ENCODE measurements around the gene MRPS27. TPM values are rescaled to one million over a fixed set of nuclear protein-coding genes. Genes with fewer than 3 reads are reported as not detected.

The MRPS27 gene
- total and polyA plus RNA-seq, 2 of the 4 experiments (the other 2 are of a cell fraction): 46.9 to 90.5 TPM

DNA sequence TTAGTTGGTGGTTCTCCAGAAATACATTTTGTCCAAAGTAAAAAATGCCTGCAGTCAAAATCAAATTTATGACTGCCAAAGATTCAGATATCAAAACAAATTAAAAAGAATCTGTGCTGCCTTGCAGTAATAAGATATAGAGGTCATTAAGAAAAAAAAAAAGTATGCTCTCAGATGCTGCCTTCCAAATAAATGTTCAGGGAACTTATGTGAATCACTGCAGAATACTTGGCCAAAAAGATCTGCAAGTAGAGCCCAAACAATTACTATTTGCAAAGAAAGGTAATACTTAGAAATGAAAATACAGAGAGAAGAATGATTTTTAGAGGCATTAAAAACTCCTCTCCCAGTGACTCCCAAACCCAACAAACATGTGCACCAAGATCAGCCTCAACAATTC is 52.4 kb downstream of the MRPS27 start:
- Histone ChIP-seq H2BK20ac (ENCODE audit: low read depth, low read length) (no peak overlapping the region), H3K4me3 (ENCODE audit: insufficient read depth, low read depth, low read length) (no peak overlapping the region), H4K5ac (ENCODE audit: low read depth, low read length) (no peak overlapping the region), H2BK5ac (ENCODE audit: low read depth, low read length, poor library complexity, severe bottlenecking) (no peak overlapping the region), H2BK15ac (ENCODE audit: low read depth, low read length) (no peak overlapping the region), H2AK5ac (ENCODE audit: low read depth, low read length) (no peak overlapping the region), H4K91ac (ENCODE audit: insufficient read depth, low read depth, low read length) (no peak overlapping the region), H3K4me2 (ENCODE audit: low read depth, low read length) (no peak overlapping the region), H3K79me1 (ENCODE audit: low read depth in 1 of 2, low read length in 2 of 2) (peaks cover 28 to 32% of the 10 kb centered on the region in 2 experiments), H3K4me1 (ENCODE audit: control insufficient read depth, insufficient read depth, low read length) (0 out of 2 replicates have a peak, but pooled peaks cover 2% of the 10 kb centered on the region), H3K27ac (ENCODE audit: insufficient read depth, low read length) (no peak overlapping the region), H3K23ac (ENCODE audit: low read depth, low read length) (no peak overlapping the region), H4K20me1 (ENCODE audit: insufficient read depth, low read length) (peaks cover 3% of the 10 kb centered on the region; the same call in 1 of the 2 replicates), H3K4ac (ENCODE audit: low read depth, low read length) (no peak overlapping the region), H3K14ac (replicated peaks; ENCODE audit: low read depth, low read length) (no peak overlapping the region), H2BK120ac (ENCODE audit: low read depth, low read length) (no peak overlapping the region), H3K9ac (ENCODE audit: low read depth, low read length) (no peak overlapping the region), H2AK9ac (replicated peaks; ENCODE audit: low read depth, low read length, poor library complexity) (no peak overlapping the region), H3K9me1 (ENCODE audit: insufficient read depth, low read length) (no peaks in the 10 kb centered on the region), H3K36me3 (ENCODE audit: control insufficient read depth, insufficient read depth, low read length) (no peaks in the 10 kb centered on the region), H3K56ac (ENCODE audit: extremely low read depth, insufficient read depth, low read length) (no peak overlapping the region), H4K8ac (ENCODE audit: low read depth in 2 of 2, low read length in 2 of 2) (no peak overlapping the region), H3K18ac (ENCODE audit: low read depth, low read length) (no peak overlapping the region), H3K9me3 (ENCODE audit: control insufficient read depth, insufficient read depth, low read length) (no peaks in the 10 kb centered on the region), H3K27me3 (ENCODE audit: control insufficient read depth, insufficient read depth, low read length) (no peaks in the 10 kb centered on the region), H2AFZ (replicated peaks; ENCODE audit: low read length, poor library complexity) (no peak overlapping the region)
- ChIA-PET POLR2A (ENCODE audit: unreplicated experiment) (no interaction called here), CTCF (interaction anchor here (1.5 to 1.8 kb wide), 2 partner anchors 10 to 13 kb away, joined by 4 to 8 read pairs; no protein-coding TSS in a partner anchor)
- intact Hi-C loops (cut with micrococcal nuclease) (no loop called here), dilution Hi-C loops (cut with HindIII; ENCODE audit: low sequenced_read_pairs, unreplicated experiment) (no loop called here), in situ Hi-C loops (cut with MboI; ENCODE audit: low sequenced_read_pairs) (no loop called here)
- no peak for ATAC-seq (ENCODE audit: low read depth)
- peak; percentile 42 for DNase-seq
- TF ChIP-seq MXI1 (IDR thresholded peaks at IDR 0.05; ENCODE audit: borderline replicate concordance, low read depth, low read length) (no peak), RAD21 (IDR thresholded peaks at IDR 0.05; ENCODE audit: low read length) (no peak), NFE2L2 (IDR thresholded peaks at IDR 0.05; ENCODE audit: low read depth, low read length) (no peak), POLR2A (IDR thresholded peaks at IDR 0.05; ENCODE audit: low read depth, low read length) (no peak), CEBPB (IDR thresholded peaks at IDR 0.05; ENCODE audit: low read depth, low read length) (no peak), MAFK (IDR thresholded peaks at IDR 0.05; ENCODE audit: low read depth, low read length) (no peak), SMC3 (IDR thresholded peaks at IDR 0.05; ENCODE audit: low read depth, low read length) (no peak), RCOR1 (IDR thresholded peaks at IDR 0.05; ENCODE audit: insufficient replicate concordance, low read length) (no peak), CHD1 (IDR thresholded peaks at IDR 0.05; ENCODE audit: low read depth, low read length) (no peak), MAZ (IDR thresholded peaks at IDR 0.05; ENCODE audit: borderline replicate concordance, low read depth, low read length) (no peak), BHLHE40 (IDR thresholded peaks at IDR 0.05; ENCODE audit: low read depth, low read length) (no peak), FOS (IDR thresholded peaks at IDR 0.05; ENCODE audit: low read depth, low read length) (no peak)
- TF ChIP-seq, protein P1, sequence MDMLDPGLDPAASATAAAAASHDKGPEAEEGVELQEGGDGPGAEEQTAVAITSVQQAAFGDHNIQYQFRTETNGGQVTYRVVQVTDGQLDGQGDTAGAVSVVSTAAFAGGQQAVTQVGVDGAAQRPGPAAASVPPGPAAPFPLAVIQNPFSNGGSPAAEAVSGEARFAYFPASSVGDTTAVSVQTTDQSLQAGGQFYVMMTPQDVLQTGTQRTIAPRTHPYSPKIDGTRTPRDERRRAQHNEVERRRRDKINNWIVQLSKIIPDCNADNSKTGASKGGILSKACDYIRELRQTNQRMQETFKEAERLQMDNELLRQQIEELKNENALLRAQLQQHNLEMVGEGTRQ (IDR thresholded peaks at IDR 0.05; ENCODE audit: low read depth, low read length): no peak
- TF ChIP-seq, protein P2, sequence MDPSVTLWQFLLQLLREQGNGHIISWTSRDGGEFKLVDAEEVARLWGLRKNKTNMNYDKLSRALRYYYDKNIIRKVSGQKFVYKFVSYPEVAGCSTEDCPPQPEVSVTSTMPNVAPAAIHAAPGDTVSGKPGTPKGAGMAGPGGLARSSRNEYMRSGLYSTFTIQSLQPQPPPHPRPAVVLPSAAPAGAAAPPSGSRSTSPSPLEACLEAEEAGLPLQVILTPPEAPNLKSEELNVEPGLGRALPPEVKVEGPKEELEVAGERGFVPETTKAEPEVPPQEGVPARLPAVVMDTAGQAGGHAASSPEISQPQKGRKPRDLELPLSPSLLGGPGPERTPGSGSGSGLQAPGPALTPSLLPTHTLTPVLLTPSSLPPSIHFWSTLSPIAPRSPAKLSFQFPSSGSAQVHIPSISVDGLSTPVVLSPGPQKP (IDR thresholded peaks at IDR 0.05; ENCODE audit: borderline replicate concordance, low read depth, low read length): no peak
- TF ChIP-seq, protein P3, sequence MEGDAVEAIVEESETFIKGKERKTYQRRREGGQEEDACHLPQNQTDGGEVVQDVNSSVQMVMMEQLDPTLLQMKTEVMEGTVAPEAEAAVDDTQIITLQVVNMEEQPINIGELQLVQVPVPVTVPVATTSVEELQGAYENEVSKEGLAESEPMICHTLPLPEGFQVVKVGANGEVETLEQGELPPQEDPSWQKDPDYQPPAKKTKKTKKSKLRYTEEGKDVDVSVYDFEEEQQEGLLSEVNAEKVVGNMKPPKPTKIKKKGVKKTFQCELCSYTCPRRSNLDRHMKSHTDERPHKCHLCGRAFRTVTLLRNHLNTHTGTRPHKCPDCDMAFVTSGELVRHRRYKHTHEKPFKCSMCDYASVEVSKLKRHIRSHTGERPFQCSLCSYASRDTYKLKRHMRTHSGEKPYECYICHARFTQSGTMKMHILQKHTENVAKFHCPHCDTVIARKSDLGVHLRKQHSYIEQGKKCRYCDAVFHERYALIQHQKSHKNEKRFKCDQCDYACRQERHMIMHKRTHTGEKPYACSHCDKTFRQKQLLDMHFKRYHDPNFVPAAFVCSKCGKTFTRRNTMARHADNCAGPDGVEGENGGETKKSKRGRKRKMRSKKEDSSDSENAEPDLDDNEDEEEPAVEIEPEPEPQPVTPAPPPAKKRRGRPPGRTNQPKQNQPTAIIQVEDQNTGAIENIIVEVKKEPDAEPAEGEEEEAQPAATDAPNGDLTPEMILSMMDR (conservative IDR thresholded peaks at IDR 0.05; ENCODE audit: low read depth, low read length): no peak
- BruUV-seq (replicated peaks): no TSS peak
